GM23338 (cell line): ENCODE measurements around the gene RASL11B. TPM values are rescaled to one million over a fixed set of nuclear protein-coding genes. Genes with fewer than 3 reads are reported as not detected.

ENCODE experiments used
- ATAC-seq: fragments of 200-7000 bp; cut with Tn5 transposase; 3 replicates; pipeline ENCODE4 v1.9.1; 2020
- DNase-seq: peaks from one replicate; pipeline ENCODE4 v3.0.0-alpha.2; 2015; ENCODE audit warnings: low spot score
- H2AFZ ChIP-seq: fragments of 200-600 bp; sonication (generic); 2 replicates; pipeline ENCODE4 v1.8.0; 2016; ENCODE audit warnings: antibody characterized with exemption, mild to moderate bottlenecking, moderate library complexity
- H3F3A ChIP-seq: fragments of 200-600 bp; sonication (generic); replicated peaks from 2 replicates; pipeline ENCODE4 v1.8.0; 2017; ENCODE audit warnings: antibody characterized with exemption, mixed run types, low read depth
- H3K27ac ChIP-seq: fragments of 200-600 bp; sonication (generic); 2 replicates; pipeline ENCODE4 v1.6.1; 2016; ENCODE audit warnings: low read depth
- H3K27me3 ChIP-seq: fragments of 200-600 bp; sonication (generic); 2 replicates; pipeline ENCODE4 v1.8.0; 2016; ENCODE audit warnings: mild to moderate bottlenecking, mixed run types, moderate library complexity; ENCODE audit not compliant: insufficient read depth
- H3K36me3 ChIP-seq: fragments of 200-600 bp; sonication (generic); 2 replicates; pipeline ENCODE4 v1.8.0; 2016; ENCODE audit warnings: mild to moderate bottlenecking; ENCODE audit not compliant: insufficient read depth
- H3K4me1 ChIP-seq: fragments of 200-600 bp; sonication (generic); 2 replicates; pipeline ENCODE4 v1.8.0; 2016; ENCODE audit warnings: mild to moderate bottlenecking, moderate library complexity; ENCODE audit not compliant: insufficient read depth
- H3K4me2 ChIP-seq: fragments of 200-600 bp; sonication (generic); 2 replicates; pipeline ENCODE4 v1.7.1; 2017; ENCODE audit warnings: mixed run types
- H3K4me3 ChIP-seq: fragments of 200-600 bp; sonication (generic); 2 replicates; pipeline ENCODE4 v1.6.1; 2016; ENCODE audit warnings: mixed run types
- H3K79me2 ChIP-seq: fragments of 200-600 bp; sonication (generic); replicated peaks from 2 replicates; pipeline ENCODE4 v1.8.0; 2017; ENCODE audit warnings: mild to moderate bottlenecking; ENCODE audit not compliant: insufficient read depth
- H3K9me2 ChIP-seq: fragments of 200-600 bp; sonication (generic); 2 replicates; pipeline ENCODE4 v1.8.0; 2017; ENCODE audit not compliant: insufficient read depth
- H4K20me1 ChIP-seq: fragments of 200-600 bp; sonication (generic); replicated peaks from 2 replicates; pipeline ENCODE4 v1.8.0; 2017; ENCODE audit warnings: mild to moderate bottlenecking; ENCODE audit not compliant: insufficient read depth
- H3K27ac Mint-ChIP-seq: 2 replicates; pipeline ENCODE4 v1.8.0; 2020; ENCODE audit warnings: inconsistent platforms, mild to moderate bottlenecking, moderate library complexity, mixed read lengths
- H3K27me3 Mint-ChIP-seq: 3 replicates; pipeline ENCODE4 v1.8.0; 2022; ENCODE audit warnings: low read depth, mild to moderate bottlenecking, moderate library complexity, mixed read lengths, inconsistent platforms; ENCODE audit not compliant: insufficient read depth, poor library complexity
- H3K36me3 Mint-ChIP-seq: 3 replicates; pipeline ENCODE4 v1.8.0; 2021; ENCODE audit warnings: low read depth, mild to moderate bottlenecking, inconsistent platforms, moderate library complexity, mixed read lengths
- H3K4me1 Mint-ChIP-seq: 3 replicates; pipeline ENCODE4 v1.8.0; 2020; ENCODE audit warnings: mild to moderate bottlenecking, inconsistent platforms, mixed read lengths
- H3K4me3 Mint-ChIP-seq: 3 replicates; pipeline ENCODE4 v1.8.0; 2021; ENCODE audit warnings: moderate library complexity, mild to moderate bottlenecking, inconsistent platforms, mixed read lengths
- H3K9me3 Mint-ChIP-seq: 3 replicates; pipeline ENCODE4 v1.8.0; 2020; ENCODE audit warnings: moderate library complexity, mild to moderate bottlenecking, inconsistent platforms, mixed read lengths
- ETS1 ChIP-seq: IDR thresholded peaks from 2 replicates; pipeline ENCODE4 v1.6.1; 2016; ENCODE audit warnings: antibody characterized with exemption
- EZH2 ChIP-seq: fragments of 200-600 bp; sonication (generic); IDR thresholded peaks from one replicate; pipeline ENCODE4 v1.8.0; 2017; ENCODE audit warnings: antibody characterized with exemption, mild to moderate bottlenecking, low read depth; ENCODE audit not compliant: unreplicated experiment
- EZH2phosphoT487 ChIP-seq: fragments of 200-600 bp; sonication (generic); IDR thresholded peaks from one replicate; pipeline ENCODE4 v1.8.1; 2018; ENCODE audit warnings: antibody characterized with exemption; ENCODE audit not compliant: unreplicated experiment
- JUNB ChIP-seq: IDR thresholded peaks from one replicate; pipeline ENCODE4 v1.6.1; 2016; ENCODE audit warnings: antibody characterized with exemption; ENCODE audit not compliant: unreplicated experiment
- POLR2AphosphoS5 ChIP-seq: IDR thresholded peaks from 2 replicates; pipeline ENCODE4 v1.6.1; 2016; ENCODE audit warnings: antibody characterized with exemption, low read depth
- STAT1 ChIP-seq: IDR thresholded peaks from one replicate; pipeline ENCODE4 v1.6.1; 2016; ENCODE audit warnings: antibody characterized with exemption; ENCODE audit not compliant: unreplicated experiment
- ZNF114 ChIP-seq: fragments of 250-450 bp; sonication (Bioruptor Pico); IDR thresholded peaks from 2 replicates; pipeline ENCODE4 v1.5.0; 2020; ENCODE audit warnings: mild to moderate bottlenecking, moderate library complexity
- ZNF331 ChIP-seq: fragments of 250-450 bp; sonication (Bioruptor Pico); IDR thresholded peaks from 2 replicates; pipeline ENCODE4 v1.5.0; 2020; ENCODE audit warnings: low read depth, mild to moderate bottlenecking, moderate library complexity
- polyA plus RNA-seq: library from polyadenylated mRNA; unstranded; fragments of >200 nt; fragmentation: Nextera tagmentation; extraction: Ambion mirVana; gene quantifications from 2 replicates; pipeline ENCODE4 v1.2.1, GENCODE V29; 2016
- total RNA-seq: library from RNA; depleted of rRNA; stranded (reverse); fragments of >200 nt; shearing (Covaris generic); gene quantifications from 2 replicates; pipeline ENCODE4 v1.2.3, GENCODE V29; 2014
- TF ChIP-seq, protein P1 (sequence below): IDR thresholded peaks from one replicate; pipeline ENCODE4 v1.6.1; 2018; ENCODE audit warnings: antibody characterized with exemption; ENCODE audit not compliant: unreplicated experiment

The RASL11B gene
- total and polyA plus RNA-seq, 2 experiments from 2014 or later: 69.7 to 100.0 TPM

DNA sequence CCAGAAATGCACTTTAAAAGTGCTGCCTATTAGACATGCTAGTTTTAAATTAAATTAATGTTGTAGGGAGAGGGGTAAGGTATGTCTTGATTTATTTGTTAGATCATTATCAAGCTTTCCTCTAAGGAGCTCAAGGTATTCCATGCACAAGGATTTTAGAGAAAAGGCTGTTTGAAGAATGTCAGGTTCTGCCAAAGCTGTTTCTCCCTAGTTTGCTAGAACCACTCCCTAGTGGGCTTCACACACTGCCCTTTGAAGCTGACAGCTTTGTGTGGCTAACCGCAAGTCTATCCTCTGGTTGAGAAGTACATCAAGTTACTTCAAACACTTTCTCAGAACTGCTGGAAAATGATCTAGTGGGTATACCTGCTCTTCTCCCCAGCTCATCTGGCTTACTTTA lies 32.3 kb downstream of the RASL11B start:
- no peaks in the 10 kb centered on the region for H3K27me3 ChIP-seq
- Mint-ChIP-seq H3K36me3 (peaks cover 10% of the 10 kb centered on the region), H3K27ac (no peak overlapping the region), H3K9me3 (peaks cover 23% of the 10 kb centered on the region), H3K27me3 (peaks cover 6% of the 10 kb centered on the region), H3K4me3 (no peak overlapping the region), H3K4me1 (no peaks in the 10 kb centered on the region; the same call in 2 of the 3 replicates)
- no peaks in the 10 kb centered on the region for H4K20me1 ChIP-seq
- H3K36me3 ChIP-seq: no peaks in the 10 kb centered on the region
- no peaks in the 10 kb centered on the region for H3K79me2 ChIP-seq
- H3K4me2 ChIP-seq: no peak overlapping the region
- no peaks in the 10 kb centered on the region for H3K4me1 ChIP-seq
- H3K27ac ChIP-seq: no peak overlapping the region
- no peaks in the 10 kb centered on the region for H3F3A ChIP-seq
- H3K9me2 ChIP-seq: peaks cover 9% of the 10 kb centered on the region
- no peak for TF ChIP-seq STAT1
- no peak for TF ChIP-seq EZH2
- no peak for TF ChIP-seq JUNB
- TF ChIP-seq POLR2AphosphoS5: no peak
- TF ChIP-seq EZH2phosphoT487: no peak
- TF ChIP-seq ZNF331: no peak
- TF ChIP-seq ETS1: no peak
- TF ChIP-seq ZNF114: no peak
- TF ChIP-seq, protein P1, sequence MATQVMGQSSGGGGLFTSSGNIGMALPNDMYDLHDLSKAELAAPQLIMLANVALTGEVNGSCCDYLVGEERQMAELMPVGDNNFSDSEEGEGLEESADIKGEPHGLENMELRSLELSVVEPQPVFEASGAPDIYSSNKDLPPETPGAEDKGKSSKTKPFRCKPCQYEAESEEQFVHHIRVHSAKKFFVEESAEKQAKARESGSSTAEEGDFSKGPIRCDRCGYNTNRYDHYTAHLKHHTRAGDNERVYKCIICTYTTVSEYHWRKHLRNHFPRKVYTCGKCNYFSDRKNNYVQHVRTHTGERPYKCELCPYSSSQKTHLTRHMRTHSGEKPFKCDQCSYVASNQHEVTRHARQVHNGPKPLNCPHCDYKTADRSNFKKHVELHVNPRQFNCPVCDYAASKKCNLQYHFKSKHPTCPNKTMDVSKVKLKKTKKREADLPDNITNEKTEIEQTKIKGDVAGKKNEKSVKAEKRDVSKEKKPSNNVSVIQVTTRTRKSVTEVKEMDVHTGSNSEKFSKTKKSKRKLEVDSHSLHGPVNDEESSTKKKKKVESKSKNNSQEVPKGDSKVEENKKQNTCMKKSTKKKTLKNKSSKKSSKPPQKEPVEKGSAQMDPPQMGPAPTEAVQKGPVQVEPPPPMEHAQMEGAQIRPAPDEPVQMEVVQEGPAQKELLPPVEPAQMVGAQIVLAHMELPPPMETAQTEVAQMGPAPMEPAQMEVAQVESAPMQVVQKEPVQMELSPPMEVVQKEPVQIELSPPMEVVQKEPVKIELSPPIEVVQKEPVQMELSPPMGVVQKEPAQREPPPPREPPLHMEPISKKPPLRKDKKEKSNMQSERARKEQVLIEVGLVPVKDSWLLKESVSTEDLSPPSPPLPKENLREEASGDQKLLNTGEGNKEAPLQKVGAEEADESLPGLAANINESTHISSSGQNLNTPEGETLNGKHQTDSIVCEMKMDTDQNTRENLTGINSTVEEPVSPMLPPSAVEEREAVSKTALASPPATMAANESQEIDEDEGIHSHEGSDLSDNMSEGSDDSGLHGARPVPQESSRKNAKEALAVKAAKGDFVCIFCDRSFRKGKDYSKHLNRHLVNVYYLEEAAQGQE: no peak
- no peak overlapping the region for H2AFZ ChIP-seq
- ATAC-seq (no peak), DNase-seq (no peak)
- no peak overlapping the region for H3K4me3 ChIP-seq

DNA sequence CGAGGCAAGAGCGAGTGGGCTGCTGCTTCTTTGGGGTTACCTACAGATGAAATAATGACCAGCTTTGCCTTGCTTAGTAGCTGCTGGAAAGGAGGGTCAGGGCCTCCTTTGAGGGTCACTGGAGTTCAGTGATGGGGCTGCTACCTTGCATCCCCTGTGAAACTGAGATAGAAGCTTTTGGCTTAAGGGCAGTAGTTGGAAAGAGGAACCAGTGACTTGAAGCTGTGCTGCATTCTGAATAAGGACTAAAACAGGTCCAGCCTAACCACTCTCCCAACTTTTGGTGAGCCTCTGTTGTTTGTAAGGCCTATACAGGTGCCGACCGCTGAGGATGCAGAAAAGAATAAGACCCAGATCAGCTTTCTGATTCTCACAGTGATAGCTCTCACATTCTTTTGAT lies 41.2 kb downstream of the RASL11B start:
- H3K36me3 Mint-ChIP-seq: peaks cover 39% of the 10 kb centered on the region
- H3K27ac ChIP-seq: no peak overlapping the region
- no peak overlapping the region for H3K4me2 ChIP-seq
- H3K4me3 Mint-ChIP-seq: no peak overlapping the region
- H3K27me3 ChIP-seq: no peaks in the 10 kb centered on the region
- DNase-seq: no peak
- no peak for ATAC-seq
- no peak overlapping the region for H3K27ac Mint-ChIP-seq
- H3K4me1 Mint-ChIP-seq: no peaks in the 10 kb centered on the region
- H3K27me3 Mint-ChIP-seq: peaks cover 2% of the 10 kb centered on the region
- H3K4me1 ChIP-seq: no peaks in the 10 kb centered on the region
- H3K36me3 ChIP-seq: 0 out of 2 replicates have a peak, but pooled peaks cover 11% of the 10 kb centered on the region
- no peaks in the 10 kb centered on the region for H4K20me1 ChIP-seq
- TF ChIP-seq ETS1: no peak
- no peak for TF ChIP-seq EZH2
- H2AFZ ChIP-seq: no peak overlapping the region
- H3K79me2 ChIP-seq: no peaks in the 10 kb centered on the region
- H3K9me3 Mint-ChIP-seq: peaks cover 42% of the 10 kb centered on the region
- H3F3A ChIP-seq: no peaks in the 10 kb centered on the region
- peaks cover 6% of the 10 kb centered on the region; the same call in 1 of the 2 replicates for H3K9me2 ChIP-seq
- H3K4me3 ChIP-seq: no peak overlapping the region
